Left renal cortex interstitium (tissue), 4 donors: ENCODE measurements around the gene FOXP1. TPM values are rescaled to one million over a fixed set of nuclear protein-coding genes. Genes with fewer than 3 reads are reported as not detected.
A peak's percentile ranks its signal among the peaks of the same experiment; 100 is the strongest.

ENCODE experiments used
- DNase-seq, 4 donors: peaks; one replicate each; pipeline ENCODE4 v3.0.0-alpha.2; 2013; ENCODE audit warnings: low read depth in 4 of 4, low spot score in 2 of 4, missing footprints in 1 of 4
- polyA plus RNA-seq, 4 donors: library from polyadenylated mRNA; unstranded; fragments of 120-200 nt; gene quantifications; one replicate each; pipeline ENCODE4 v1.2.1, GENCODE V29; 2013; ENCODE audit not compliant: insufficient read length in 4 of 4

FOXP1 gene
- polyA plus RNA-seq, 4 donors = 31.2 to 45.8 (median 38.9) TPM

DNA sequence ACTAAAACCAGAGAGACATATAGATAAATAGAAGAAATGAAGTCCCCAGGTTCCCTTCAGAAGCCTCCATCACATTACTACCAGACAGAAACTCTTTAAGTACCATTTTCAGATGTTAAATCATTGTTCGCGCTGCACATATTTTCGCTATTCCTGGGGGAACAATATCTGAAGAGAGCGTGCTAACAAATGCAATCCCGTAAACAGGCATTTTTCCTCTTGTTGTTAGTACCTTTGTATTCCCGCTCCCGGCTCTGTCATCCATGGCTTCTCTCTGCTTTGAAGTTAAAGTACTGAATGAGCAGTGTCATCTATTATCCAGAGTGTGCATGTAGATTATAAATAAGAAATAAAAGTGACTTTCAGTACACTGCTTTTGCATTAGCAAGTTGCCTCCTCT is 412.3 kb downstream of the FOXP1 start:
- no peak for DNase-seq

DNA sequence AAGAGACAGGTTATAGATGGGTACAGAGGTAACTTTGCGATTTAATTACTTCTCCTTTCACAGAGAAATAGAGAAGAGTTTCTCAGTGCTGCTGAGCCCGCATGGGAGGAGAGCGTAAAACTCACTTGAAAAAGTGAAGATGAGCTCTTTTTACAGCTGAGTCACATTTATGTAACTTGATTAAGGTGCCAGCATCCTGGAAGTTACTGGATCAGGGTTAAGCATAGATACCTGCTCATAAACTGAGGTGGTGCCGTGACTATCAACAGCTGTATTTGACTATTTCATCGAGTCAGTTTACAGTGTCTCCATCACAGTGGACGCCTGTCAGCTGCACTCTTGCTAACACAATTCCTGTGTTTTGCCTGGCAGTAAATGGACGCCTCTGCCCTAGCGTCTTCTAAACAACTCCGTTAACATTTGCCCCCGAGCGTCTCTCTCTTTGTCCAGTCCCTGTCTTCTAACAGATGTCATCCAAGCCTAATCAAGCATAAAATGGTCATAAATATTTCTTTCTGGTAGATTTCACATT is 414.6 kb downstream of the FOXP1 start:
- DNase-seq = peak in 1 of 4 donors; percentile 31

DNA sequence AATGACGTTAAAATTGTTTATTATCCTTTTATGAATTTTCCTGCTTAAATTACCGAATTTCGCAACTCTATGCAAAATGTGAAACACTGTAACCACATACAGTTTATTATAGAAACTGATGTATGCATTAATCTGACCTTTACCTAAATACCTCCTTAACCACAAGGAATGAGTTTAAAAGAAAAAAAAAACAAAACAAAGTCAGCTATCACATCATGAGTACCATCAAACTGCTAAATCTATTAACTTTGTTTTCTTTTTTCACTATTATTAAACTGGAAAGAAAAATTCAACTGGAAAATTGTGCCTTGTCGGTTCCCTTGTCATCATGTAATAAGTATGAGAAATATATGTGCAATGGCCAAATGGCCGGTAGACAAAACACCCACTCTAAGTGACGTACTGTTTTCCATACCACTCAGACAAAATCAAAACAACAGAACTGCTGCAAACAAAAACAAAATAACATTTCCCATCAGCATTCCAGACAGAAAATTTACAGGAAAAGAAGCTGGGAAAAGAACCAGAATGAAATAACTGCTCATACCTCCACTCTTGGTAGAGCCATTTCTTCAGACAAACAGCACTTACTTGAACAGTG is 415.3 kb downstream of the FOXP1 start:
- DNase-seq = no peak

DNA sequence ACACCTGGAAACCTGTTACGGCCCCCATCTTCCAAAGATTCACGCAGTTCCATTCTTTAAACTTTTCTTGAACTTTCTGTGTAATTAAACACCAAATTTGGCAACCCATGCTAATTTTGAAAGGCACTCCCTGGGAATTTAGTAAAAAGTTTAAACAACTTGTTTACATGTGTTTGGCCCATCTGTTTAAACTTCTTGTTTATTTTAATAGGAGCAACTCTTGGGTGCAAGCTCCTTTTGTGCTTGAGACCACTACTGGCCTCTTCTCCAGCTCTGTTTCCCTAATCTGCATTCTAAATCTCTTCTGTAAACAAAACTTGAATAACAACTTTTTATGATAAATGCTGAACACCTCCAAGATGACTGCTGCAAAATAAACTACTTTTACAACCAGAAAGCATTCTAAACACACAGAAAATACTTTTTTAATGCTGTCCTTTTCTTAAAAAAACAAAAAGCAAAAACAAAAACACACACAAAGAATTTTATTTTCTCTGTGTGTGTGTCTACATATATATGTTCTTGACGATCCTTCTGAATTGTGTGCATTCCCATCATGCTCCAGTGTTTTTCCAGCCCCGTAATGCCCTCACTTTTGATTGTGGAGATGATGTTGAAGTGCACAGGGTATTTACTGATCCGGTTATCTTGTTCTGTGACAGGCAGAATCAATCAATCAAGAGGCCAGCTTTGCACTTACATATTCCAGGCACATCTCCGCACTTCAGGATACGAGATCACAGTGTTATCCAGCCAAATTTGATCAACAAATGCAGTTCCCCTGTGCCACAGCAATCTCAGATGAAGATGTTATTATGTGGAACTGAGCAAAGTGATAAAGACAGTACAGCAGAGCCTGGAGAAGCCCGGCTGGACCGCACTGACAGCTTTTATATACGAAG is 416.9 kb downstream of the FOXP1 start:
- no peak for DNase-seq

DNA sequence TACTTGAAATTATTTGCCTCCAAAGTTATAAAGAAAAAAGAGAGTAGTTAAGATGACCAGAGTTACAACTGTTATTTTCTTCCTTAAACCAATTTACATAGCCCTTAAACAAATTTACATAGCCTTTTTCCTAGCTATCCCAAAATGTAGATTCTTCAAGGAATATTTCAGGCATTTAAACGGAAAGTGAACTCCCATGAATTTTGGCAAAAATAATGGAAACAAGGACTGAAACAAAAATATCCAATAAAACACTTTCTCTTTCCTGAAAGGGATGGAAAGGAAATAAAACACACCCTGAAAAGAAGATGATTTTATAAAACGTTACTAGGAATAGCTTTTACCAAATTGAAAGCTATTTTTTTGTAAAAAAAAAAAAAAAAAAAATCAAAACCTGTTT is 418.6 kb downstream of the FOXP1 start:
- no peak for DNase-seq

DNA sequence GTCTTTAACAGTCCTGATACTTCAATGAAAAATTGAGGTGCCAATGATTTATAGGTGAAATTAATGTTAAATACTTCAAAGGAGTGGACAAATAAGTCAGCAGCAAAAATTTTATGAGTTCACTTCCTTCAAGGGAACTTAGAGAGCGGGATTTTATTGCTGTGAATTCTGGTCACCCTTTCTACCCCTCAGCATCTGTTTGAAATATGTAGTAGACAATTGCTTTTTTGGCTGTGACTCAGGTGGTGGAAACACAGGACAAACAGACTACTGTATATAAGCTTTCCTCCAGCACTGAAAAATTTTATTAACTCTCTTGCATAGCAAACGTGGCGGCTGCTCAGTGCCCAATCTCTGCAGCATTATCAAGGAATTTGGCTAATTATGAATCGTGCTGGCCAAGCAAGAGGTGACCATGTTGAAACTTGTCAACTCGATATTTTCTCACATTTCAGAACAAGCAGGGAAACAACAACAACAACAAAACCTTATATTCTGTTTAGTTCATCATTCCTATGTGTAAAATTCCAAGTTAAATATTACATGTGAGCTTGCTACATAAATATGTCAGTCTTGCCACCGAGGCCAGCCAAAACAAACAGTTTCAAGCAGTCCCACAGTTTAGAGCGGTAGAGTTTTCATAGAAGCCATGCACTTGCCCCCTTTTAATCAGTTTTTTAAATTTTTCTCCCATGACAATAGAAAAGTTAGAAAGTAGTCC is 420.2 kb downstream of the FOXP1 start:
- DNase-seq = no peak

DNA sequence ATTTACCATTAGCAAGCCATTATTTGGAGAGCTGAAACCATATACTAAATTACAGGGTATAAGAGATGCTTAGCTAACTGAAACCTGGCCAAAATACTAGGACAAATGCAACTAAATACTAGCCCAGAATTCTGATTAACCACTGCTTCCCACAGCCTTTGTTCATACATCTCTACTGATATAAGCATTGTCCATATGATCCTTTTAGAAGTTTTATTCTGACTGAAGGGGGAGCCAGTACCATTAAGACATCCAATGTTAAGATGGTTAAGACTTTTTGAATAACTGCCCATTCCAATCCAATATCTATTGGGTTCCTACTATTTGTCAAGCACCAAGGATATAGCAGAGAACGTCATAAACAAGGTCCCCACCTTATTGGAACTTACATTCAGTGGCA is 421.3 kb downstream of the FOXP1 start:
- no peak for DNase-seq

DNA sequence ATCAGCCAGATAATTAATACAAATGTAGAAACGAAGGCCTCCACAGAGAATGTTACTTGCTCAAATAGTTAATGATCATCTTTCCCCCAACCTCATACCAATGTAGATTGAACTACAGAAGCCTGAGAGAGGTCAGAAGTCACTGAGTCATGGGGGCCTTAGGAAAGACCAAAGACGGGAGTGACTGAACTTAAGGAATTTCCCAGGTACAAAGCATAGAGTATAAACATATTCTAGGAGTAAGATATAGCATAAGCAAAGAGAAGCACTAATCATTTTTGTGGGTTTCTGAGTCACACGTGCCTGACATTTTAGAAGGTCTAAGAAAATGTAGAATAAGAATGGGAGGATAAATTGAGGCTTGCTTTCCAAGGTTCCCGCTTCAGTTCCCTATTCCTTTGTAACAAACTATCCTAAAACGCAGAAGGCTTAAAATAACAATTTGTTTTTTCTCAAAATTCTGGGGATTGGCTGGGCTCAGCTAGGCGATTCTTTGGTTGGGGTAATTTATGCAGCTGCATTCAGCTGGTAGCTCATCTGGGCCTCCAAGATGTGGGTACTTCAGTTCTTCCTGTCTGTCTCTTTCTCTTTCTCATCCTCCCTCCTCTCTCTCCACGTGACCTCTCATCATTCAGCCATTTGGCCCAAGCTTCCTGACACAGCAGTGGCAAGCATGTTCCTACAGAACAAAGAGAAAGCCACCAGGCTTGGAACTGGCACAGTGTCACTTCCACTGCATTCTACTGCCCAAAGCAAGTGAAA is 422.6 kb downstream of the FOXP1 start:
- DNase-seq = no peak

DNA sequence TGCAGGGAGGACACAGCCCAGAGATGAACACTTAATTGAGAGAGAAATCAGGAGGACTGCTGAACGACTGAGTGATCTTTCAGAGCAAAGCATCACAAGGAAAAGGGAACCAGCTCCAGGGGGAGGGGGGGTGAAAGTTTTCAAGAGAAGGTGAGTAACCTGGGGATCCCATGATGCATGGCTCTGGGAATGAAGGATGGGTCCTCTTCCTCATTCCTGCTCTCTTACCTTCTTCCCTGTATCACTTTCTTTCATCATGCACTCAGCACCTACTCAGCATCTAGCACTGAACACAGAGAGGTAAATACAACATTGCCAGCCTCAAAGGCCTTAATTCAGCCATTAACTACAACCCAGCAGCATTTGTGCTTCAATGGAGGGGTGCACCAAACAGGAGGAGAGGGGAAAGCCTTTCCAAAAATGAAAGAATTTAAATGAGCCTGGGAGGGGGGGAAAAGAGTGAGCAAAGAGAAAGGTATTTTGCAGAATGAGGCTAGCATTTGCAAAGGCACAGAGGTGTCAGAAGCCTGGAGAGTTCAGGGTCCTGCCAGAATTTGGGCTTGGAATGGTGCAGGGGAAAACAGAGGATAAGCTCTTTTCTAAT is 427.4 kb downstream of the FOXP1 start:
- no peak for DNase-seq

DNA sequence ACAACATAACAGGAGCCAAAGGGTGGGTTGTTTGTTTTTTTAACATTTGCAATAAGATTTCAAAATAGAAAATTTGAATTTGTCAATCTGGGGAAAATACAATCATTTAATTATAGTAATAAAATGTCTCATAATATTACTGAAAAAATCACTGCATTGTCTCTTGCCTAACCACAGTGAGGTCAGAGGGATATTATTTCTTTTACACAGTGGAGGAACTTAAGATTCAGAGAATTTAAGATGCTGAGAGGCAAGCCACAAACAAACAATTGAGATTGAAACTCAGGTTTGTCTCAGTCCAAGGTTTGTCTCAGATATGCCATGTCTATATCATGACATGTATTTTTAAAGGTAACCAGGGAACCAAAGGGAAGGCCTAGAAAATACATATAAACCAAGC is 428.7 kb downstream of the FOXP1 start:
- DNase-seq = no peak

DNA sequence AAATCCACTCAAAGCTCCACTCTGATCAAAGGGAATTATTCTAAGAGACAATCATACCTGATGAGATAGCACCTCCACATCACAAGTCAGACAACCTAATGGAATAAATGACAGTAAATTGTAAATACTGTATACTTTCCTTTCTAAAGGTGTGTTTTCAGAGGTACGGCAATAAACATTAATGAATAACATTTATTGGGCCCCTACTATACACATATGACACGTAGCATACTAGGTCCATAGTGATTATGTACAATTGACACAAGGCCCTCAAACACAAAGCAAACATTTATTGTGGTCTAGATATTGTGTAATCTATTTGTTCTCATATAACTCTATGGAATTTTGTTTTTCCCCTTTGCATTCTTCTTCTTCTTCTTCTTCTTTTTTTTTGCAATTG is 429.8 kb downstream of the FOXP1 start:
- no peak for DNase-seq

DNA sequence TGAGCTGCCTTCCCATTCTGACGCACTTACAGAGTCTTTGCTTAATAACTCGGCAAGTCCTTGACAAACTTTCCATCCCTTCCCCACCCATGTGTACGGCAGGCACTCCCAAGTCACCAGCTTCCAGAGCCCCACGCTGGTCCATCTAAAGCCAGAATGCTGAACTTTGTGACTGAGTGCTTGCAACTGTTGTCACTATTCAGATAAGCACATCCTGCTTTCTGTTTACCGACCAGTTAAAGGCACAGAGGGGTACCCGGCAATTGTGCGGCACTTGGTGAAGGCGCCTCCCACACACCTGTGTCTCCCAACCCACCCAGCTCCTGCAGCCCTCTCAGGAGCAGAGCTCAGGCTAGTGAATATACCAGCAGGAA is 430.6 kb downstream of the FOXP1 start:
- no peak for DNase-seq

DNA sequence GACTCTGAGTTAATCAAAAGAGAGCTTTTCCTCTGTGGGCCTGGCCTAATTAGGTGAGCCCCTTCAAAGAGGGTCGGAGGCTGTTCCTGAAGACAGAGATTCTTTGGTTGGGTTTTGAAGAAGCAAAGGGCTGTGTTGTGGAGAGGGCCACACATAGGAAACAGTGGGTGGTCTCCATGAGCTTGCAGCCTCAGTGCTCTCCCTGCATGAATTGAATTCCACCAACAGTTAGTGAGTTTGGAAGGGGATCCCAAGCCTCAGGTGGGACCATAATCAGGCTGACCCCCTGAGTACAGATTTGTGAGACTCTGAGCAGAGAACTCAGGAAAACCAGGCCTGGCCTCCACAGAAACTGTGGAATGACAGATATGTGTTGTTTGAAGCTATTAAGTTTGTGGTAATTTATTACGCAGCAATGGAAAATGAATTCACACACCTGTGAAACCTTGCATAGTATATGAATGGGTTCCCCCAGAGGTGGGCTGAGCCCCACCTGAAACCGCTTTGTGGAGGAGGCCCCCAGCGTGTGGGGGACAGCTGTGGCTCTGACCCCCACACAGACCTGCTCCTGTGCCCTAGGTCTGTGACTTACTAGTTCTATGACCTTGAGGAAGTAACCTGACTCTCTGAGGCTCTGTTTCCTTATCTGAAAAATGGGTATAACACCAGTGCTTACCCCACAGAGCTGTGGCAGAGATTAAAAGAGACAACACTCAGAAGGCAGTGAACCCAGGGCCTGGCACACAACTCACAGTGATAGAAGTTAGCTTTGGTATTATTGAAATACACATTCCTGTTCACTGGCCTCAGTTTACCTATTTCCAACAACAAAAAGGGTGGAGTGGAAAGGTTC is 431.3 kb downstream of the FOXP1 start:
- no peak for DNase-seq

DNA sequence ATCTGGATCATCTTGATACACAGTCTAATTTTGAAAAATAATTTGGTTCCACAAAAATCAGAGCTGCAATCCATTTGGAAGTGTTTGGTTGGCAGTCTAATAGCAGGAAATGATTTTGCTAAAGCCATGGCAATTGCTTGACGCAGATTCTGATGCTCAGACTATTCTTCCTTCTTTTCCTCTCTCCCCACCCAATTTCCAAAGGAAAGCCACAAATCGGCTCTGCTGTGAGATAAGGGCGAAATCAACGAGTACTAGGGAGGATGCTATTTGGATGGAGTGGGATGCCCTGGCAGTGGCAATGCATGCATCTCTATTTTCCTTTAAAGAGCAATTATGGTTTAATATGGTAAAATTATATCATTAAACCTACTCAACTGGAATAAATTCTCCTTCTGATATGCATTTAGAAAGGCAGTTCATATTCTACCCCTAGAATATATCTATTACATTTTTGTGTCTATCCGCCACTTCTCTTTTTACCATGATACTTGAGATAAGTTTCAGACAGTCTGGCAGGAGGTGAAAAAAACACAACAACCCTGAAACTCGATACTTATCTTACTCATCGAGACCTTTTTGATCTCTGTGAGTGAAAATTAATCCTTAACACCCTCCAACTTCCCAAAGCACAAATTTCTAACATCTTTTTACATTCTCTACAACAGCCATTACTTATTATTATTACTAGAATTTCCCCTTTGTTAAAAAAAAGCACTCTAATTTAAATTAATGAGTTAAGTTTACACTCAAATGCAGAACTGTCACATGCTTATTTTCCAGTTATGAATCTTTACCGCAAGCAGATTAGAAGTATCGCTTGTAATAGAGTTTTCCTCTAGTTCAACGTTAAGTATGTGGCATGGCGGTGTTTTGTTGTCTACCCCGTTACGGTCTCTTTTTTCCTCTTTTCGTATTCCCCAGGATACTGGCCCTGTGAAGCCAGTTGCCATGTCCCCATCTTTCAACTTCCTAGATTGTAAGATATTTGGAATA is 433.3 kb downstream of the FOXP1 start:
- no peak for DNase-seq

DNA sequence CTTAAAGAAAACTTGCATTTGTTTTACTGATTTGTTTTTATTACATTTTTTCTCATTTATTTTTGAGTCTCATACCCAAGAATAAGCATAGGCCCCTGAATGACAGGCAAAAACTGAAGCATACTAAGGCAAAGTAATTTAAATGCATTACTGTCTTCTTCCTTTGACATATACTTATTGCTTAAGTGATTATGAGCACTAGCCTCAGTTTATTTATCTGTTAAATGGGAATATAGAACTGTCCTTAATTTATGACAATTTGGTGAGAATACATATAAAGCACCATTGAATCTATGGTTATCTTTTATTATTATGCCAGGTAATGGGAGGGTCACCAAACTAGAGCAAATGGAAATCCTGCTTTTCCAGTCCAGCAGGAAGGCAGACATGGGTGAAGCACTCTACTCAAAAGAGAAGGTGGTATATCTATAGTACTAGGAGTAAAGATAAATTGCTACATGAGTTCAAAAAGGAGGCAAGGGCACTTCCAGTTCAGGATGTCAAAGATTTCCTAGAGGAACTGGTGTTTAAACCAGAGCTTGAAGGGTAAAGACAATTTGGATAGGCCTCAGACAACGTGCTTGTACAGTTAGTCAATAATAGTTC is 435.0 kb downstream of the FOXP1 start:
- DNase-seq = no peak

DNA sequence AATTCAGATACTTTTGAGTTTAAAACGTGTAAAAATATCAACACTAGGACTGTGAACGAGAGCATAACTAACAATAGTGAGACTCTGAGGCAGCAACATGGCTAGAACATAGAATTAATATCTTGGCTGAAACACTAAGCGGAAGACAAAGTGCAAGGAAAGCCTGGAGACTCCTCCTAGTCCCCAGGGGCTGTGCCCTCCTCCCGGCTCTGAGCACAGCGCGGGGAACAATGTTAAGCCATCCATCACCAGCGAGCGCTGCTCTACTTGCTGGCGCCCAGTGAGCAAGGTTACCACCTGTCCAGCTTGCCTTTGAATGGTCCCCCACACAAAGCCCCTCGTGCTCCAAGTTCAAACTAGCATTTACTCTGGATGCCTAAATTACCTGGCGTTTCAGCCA is 436.9 kb downstream of the FOXP1 start:
- DNase-seq = no peak

DNA sequence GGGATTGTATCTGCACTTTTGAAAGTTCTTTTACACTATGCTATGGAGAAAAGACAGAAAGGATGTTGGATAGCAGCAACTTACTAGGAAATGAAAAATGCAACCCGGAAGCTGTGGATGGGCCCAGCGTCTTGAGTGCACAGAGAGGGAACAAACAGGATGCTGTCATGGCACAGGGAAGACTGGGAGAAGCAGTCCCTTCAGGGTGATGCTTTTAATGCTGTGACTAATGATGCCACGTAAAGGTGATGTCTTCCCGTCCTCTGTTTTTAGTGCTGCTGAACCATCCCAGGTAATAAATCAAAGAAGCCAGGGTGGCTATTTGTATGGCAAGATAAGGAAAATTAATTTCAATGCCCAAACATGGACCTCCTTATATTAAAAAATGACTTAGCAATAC is 437.6 kb downstream of the FOXP1 start:
- DNase-seq = no peak
